Suppressor macrophage treated with lipopolysaccharide for 1 hour (primary cell): ENCODE measurements around the gene ANTXR1.

Experiments
- DNase-seq, 3 donors: peaks; one replicate each; pipeline ENCODE4 v3.0.0-alpha.2; 2020 to 2022

The ANTXR1 gene

DNA sequence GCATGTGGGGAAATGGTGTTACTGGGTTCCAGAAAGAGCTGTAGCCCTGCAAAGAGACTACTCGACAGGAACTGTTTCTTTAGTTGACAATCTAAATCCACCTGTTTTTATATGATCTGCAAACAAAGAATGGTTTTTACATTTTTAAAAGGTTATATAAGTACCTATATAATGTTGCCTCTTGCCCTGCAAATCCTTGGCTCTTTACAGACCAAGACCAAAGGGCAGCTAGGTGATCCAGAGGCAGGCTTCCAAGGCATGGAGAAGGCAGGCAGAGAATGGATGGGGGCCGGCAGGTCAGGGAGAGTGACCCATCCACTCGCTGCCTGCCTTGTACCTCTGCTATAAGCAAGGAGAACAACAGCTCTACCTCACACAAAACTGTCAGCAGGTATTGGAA lies 173.6 kb downstream of the ANTXR1 start:
- DNase-seq, result no peak

DNA sequence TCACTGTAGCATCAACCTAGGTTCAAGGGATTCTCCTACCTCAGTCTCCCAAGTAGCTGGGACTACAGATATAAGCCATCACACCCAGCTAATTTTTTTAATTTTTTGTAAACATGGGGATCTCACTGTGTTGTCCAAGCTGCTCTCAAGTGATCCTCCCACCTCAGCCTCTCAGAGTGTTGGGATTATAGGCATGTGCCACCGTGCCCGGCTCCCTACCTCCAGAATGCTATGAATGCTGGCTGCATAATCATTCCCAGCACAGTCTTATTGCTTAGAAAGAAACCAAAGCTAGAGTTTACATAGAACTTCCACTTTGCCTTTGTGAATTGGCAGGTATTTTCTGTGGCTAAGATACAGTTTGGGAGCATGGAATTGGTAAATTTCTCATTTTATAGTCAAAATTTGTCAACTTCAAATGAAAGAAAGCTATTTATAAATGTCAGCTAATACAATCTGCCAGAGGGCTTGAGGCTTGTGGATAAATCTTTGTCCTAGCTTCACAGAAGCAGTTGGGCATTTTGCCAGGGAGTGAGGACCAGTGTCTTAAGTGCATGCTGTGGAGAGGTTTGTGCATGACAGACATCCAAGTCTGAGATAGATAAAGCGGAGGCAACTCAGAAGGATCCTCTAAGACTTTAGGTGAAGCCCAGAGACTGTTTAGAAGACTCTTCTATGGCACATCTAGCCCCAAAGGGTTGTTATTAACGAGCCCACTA lies 175.4 kb downstream of the ANTXR1 start:
- no peak for DNase-seq

DNA sequence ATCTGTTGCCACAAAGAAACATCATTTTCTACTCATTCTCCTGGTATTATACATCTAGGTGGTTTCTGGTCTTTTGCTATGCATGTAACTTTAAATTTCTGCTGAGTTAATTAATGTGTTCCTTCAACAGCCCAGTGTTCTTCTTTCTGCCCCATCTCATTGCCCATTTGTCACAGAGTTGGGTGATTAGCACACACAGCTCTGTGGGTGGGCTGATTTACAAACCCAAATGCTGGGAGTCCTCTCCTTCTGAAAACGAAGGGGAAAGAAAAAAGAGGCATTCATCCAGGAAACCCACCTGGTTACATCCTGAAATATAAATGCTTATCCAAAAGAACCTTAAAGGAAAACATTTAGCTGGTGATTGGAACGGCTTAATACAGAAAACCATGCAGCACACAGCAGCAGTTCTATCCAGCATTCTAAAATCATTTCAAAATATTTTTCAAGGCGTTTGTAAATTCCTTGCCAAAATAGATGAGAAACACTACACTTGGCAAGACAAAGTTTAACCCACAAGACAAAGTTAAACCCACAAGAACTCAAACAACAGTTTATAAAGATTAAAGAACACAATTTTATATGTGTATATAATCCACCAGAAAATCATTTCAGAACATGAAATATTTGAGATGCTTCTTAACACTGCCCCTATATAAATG lies 177.9 kb downstream of the ANTXR1 start:
- no peak for DNase-seq

DNA sequence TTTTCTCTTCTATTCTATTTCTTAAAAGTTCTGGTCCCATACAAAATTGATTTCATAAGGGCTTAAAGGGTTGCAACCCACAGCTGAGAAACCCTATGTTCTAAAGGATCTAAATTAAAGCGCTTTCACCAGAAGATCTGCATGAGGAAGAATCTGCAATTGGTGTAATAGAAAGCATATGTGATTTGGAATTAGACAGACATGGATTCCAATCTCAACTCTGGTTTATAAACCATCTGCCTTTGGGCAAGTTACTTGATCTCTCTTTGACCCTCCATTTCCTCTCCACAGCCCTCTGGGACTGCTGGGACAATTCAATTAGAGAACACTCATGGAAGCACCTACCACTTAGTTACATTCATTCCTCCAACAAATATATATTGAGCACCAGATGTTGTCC lies 178.7 kb downstream of the ANTXR1 start:
- DNase-seq, result no peak

DNA sequence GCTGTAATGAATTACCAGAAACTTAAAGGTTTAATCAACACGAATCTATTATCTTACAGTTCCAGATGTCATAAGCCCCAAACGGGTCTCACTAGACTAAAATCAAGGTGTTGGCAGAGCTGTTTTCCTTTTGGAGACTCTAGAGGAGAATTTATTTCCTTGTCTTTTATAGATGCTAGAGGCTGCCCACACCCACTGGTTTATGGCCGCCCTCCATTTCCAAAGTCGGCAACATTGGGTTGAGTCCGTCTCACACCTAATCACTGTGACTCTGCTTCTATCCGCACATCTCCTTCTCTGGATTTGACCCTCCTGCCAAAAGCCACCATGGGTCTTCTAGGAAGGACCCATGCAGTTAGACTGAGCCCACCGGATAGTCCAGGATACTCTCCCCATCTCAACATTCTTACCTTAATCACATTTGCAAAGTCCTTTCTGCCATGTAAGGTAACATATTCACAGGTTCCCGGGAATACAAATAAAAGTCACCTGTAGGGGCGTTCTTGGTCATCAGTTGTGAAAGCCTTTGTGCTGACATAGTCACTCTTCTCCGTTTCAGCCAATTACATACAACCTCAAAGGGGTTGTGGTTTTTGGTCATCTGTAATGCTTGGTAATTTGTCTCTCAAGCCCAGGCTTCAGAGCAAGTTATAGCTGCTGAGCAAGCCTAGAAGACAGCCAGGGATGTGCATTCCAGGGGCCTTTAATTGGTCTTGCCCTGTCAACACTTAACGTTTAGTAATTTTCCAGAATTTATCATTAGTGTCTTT lies 179.4 kb downstream of the ANTXR1 start:
- no peak for DNase-seq

DNA sequence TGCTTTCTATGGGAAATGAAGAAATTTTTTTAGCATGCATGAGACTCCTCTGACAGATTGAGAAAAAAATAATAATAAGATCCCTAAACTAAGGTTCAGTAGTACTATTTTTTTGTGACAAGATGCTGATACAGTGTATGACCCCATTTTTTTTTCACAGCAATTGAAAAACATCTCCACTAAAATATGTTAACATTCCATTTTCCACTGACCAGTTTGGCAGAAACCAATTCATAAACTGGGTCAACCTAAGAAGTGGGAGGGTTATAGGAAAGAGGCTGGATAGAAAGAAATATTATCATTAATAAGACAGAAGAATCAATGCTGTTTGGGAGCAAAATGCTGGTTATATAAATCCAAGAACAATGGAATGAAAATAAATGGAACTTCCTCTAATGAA lies 182.7 kb downstream of the ANTXR1 start:
- DNase-seq, result no peak

DNA sequence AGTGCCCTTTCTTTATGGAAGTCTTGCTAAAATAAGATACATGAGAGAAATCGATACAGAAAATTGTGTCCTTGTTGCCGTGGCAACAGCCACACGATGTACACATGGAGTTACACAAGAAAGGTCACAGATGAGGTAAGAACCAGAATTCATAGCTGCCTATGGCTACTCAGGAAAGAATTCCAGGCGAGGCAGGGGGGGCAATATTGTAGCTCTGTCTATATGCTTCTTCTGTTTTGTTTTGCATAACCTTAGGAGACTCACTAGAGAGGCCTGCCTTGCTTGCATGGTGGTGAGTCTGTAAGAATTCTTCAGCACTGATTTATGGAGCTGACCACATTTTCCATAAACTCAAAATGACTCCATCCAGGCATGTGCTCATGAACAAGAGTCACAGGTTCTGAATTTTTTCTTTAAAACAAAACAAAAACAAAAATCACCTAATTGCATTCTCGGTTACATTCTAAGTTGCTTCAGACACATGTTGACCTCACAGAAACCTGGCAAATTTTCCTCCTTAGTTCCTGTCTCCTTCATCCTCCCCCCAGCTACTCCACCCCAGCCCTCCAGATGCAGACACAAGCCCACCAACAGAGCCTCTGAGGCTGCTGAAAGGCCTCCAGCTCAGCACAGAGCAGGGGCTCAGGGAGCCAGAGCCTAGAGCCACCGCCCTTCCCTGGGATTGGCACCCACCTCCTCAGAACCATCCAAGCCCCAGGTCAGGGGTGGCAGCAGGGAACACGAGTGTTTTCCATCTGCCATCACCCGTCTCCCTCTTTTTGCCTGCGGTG lies 183.5 kb downstream of the ANTXR1 start:
- DNase-seq, result peak; percentile 35 to 58 (median 38)

DNA sequence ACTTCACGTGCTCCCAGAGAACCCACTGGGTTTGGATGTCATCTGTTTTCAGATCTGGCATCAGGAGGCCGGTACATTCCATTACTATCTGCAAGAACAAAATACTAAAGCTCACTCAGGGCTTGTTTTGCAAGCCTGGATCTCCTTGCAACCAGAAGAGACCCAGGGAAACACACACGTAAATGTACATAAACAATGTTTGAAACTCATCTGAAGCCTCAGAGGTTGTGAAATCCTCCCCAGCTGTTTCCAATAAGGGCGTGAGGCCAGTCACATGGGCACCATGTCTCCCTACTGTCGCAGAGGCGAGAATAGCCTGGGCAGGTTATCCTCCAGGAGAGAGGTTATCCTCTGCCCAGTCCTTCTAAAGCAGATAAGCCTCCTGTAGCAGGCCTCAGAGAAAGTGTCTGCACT lies 187.1 kb downstream of the ANTXR1 start:
- DNase-seq, result peak in 1 of 3 donors; percentile 28

DNA sequence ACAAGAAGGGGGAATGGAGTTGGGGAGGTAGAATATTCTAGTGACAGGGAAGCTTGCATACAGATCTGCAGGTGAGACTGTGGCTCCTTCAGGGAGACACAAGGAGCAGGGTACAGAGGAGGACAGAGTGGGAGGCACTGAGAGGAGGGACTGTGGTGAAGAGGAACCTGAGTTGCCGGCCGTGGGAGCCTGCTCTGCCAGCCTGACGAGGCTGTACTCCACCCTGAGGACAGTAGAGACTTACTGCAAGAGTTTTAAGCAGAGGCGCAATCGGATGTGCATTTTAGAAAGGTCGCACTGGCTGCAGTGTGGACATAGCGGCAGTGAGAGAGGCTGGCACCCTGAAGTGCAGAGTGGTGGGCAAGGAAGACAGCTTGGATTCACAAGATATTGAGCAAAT lies 188.3 kb downstream of the ANTXR1 start:
- DNase-seq, result peak; percentile 33 to 55 (median 47)

DNA sequence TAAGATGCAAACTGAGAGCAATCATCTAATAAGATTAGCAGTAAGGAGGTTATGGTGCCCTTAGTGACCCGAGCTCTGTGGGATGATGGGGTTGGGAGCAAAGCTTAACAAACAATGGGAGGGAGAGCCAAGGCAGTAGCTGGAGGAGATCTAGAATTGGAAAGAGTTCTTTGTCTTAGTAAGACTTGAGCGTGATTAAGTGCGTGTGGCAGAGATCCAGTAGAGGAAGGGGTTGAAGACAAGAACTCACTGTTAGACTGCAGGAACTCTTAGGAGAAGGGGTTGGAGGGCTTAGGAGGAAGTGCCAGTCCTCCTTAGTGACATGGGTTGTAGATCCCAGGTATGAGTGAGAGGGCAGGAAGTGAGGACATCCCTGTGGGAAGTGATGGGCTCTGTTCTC lies 189.3 kb downstream of the ANTXR1 start:
- DNase-seq, result no peak

DNA sequence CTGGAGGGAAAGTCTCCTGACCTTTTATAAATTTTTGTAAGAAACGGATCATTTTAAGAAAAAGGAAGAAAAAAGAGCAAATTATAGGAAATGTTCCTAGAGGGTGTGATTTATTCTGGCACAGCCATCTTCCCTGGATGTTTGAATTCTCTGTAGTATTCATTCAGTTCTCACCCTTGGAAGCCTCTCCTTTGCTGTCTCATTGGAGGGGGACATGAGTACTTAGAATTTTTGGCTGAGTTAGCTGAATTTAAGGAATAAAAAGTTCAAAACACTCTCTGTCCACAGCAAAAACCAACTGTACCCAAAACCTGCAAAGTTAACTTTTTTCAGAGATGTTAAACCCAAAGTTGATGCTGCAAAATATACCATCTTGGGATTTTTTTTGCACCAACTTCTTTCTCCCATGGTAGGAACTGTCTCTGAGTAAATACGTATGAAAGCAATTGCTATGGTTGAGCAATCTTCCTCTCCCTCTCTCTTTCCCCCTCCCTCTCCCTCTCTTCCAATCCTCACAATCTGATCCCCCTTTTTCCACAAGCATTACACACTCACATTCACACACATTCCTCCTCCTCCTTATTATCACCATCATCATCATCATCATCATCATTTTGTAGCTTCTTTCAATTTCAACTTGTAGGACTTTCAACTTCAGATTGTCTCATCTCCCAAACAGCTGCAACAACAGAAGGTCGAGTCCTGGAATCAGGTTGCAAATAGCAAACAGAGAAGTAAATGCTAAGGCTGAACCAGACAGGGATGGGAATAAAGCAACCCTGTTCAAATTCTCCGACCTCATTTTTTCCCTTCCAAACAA lies 190.4 kb downstream of the ANTXR1 start:
- DNase-seq, result peak in 2 of 3 donors; percentile 40 to 45

DNA sequence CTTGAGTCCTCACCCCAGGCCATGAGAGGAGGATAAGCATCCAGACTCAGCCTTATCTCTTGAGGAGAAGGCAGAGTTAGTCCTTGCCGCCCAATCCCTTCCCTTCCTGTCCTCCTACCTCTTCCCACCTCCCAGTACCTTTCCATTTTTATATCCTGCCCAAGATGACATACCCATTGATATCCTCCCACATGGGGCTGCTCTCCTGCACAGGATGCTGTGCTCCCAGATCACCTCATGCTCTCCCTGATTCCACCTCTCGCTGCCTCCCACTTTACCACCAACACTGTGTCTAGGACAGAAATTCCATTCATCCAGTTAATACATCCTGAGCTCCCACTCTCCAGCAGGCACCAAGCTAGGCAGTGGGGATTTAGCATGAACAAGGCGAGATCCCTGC lies 191.7 kb downstream of the ANTXR1 start:
- no peak for DNase-seq

DNA sequence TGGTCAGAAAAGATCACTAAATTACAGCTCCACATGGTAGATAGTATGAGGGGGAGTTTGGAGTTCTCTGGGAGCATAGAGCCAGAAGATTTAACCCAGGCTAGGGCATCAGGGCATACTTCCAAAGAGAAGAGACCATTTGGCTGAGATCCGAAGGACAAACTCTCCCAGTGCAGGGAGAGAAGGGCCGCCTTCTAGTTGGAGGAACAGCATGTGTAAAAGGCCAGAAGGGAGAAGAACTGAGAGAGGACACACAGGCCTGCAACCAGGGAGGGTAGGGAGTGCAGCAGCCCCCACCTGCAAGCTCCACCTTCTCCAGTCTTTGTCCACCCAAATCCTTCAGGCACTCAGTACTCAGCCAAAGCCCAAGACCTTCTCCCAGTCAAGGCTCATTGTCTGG lies 192.1 kb downstream of the ANTXR1 start:
- DNase-seq, result no peak

DNA sequence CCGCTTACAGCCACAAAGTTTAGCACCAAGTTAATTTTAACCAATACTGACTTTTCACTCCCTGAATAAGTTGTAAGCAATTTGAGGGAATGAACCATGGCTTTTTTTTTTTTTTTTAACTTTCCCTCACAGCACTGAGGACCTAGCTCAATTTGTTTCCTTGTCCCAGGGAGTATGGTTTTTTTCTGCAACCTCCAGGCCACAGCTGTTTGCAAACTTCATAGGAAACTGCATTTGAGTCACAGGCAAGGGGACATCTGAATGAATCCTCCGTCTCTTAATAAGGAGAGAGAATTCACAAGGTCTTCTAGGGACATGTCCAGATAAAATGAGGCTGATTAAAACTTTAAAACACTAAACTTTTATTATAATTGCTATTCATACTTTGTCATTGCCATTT lies 192.5 kb downstream of the ANTXR1 start:
- no peak for DNase-seq

DNA sequence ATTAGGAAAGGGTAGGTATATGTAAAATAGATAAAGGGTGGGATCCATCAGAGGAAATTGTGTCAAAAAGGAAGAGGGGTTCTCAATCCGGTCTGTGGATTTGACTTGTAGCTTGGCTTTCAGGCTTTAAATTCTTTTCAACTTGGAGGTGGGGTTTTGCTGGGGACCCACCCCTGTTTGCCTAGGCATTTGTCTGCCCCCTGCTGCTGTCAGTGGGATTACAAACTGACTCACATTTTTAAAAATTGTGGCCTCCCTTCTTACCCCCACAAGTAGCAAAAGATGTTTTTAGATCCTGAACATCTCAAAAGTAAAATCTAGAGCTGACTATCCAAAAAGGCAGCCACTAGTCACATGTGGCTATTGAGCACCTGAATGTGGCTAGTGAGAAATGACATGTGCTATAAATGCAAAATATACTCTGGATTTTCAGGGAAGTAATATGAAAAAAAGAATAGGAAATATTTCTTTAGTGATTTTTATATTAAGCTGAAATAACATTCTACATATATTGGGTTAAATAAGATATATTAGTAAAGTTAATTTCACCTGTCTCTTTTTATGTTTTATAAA lies 195.1 kb downstream of the ANTXR1 start:
- DNase-seq, result peak in 1 of 3 donors; percentile 16

DNA sequence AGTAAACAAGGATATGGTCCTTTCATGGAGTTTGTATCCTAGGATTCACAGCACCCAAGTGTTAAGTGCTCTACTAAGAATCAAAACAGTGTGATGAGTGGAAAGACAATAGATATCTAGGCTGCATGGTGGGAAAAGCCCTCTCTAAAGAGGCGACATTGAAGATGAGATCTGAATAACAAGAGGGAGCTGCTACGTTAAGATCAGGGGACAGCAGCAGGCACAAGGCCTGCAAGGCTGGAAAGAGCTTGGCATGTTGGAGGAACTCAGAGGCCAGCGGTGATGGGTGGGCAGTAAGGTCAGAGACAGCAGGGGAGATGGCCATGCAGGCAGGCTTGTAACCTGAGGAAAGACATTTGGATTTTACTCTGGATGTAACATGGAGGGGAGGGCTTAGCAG lies 196.5 kb downstream of the ANTXR1 start:
- no peak for DNase-seq

DNA sequence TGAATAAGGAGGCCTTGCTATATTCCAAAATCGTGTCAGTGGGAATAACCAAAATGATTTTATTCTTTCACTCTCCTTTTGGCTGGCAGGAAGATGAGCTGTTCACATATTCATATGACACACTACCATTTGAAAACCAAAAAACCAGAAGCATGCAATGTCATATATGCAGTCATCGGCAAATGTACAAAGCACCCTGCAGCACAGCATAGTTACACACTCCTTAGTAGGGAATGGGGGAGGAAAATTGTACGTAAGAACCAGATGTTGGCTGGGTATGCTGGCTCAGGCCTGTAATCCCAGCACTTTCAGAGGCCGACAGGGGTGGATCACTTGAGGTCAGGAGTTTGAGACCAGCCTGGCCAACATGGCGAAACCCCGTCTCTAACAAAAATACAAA lies 197.4 kb downstream of the ANTXR1 start:
- DNase-seq, result peak in 1 of 3 donors; percentile 28

DNA sequence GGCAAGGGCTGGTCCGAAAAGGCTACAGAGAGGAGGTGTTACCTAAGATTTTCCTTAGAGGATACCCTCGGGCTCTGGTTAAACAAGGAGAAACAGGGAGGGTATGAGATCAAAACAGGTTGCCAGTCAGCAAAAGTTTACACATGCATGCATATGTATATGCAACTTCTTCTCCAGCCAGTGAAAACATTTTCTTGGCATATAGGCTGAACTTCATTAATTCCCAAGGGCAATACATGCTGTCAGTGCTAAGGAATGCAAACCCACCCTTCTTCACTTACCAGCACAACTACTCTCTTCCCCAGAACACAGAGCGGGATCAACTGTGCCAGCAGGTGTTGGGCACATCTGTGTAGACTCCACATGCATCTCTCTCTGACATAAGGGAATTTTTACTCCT lies 198.1 kb downstream of the ANTXR1 start:
- no peak for DNase-seq

DNA sequence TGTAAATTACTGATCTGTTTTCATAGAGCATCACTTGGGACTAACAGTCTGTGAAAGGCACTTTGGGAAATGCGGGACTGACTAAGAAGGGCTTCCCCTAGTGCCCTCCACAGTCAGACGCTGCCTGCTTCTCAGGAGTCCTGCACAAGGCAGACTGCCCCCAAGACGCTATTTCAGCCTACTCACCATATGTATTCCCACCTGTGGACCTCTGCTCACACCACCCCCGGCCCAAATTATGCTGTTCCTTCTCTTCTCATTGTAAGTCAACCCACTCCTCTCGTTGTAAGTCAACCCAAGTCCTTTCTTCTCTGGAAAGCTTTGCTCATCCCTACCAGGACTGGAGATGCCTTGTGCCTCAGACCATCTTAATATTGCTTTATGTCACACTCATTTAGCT lies 198.7 kb downstream of the ANTXR1 start:
- no peak for DNase-seq

DNA sequence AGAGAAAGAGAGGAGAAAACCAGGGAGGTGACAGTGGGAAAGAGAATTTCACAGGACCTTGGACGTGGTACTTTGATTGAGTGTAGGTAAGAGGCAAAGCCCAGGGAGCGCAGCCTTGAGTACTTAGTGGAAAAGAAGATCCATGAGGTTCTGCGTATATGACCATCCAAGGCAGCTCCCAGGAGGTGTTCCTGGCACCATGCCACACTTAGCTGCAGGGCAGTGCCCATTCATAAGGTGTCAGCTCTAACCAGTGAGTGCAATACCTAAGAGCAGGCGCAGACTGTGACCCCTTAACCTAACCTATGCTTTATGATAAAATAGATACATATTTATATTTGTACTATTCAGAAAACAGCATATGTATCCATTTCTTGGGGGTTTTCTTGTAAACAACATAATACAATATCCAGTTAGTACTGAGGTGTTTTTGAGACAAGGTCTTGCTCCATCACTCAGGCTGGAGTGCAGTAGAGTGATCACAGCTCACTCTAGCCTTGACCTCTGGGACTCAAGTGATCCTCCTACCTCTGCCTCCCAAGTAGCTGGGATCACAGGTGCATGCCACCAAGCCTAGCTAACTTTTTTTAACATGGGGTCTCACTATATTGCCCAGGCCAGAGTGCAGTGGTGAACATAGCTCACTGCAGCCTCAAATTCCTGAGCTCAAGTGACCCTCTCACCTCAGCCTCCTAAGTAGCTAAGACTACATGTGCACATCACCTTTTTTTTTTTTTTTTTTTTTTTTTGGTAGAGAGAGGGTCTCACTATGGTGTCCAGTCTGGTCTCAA lies 199.5 kb downstream of the ANTXR1 start:
- DNase-seq, result no peak

DNA sequence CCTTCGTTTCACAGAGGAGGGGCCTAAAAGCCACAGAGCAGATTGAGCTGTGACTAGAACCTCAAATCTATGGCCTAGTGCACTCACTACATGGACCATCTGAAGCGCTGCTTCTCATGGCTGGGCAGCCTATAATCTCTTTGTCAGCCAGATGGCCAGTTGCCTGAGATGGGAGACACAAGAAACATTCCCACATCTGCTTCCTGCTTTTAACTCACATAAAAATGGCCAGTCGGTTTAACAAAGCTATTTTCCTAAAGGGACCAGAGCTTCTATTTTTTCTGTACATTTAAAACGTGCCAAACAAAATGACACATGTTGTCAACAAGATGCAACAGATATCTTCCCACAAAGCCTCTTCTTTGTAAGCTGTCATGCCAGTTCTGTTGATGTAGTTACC lies 200.2 kb downstream of the ANTXR1 start:
- DNase-seq, result no peak
